ENCODE measurements around the gene BTG4.

The BTG4 gene

GRCh38 chr11:111469200-111469599 lies 43.0 kb downstream of the BTG4 start:
- Histone ChIP-seq H3K4me3 (ENCODE audit: low read length) (no peak overlapping the region), H3K4me1 (ENCODE audit: control insufficient read depth, insufficient read depth, low read length) (no peaks in the 10 kb centered on the region), H3K9ac (ENCODE audit: low read length) (no peak overlapping the region), H3K27me3 (ENCODE audit: control insufficient read depth, insufficient read depth, low read length) (no peaks in the 10 kb centered on the region), H3K36me3 (ENCODE audit: control insufficient read depth, insufficient read depth, low read length) (no peaks in the 10 kb centered on the region), H3K27ac (ENCODE audit: low read depth, low read length) (no peak overlapping the region)

- H3K4me3 ChIP-seq (ENCODE audit: low read length), result no peak overlapping the region
- no peak overlapping the region for H3K9ac ChIP-seq (ENCODE audit: low read length)
- no peak overlapping the region for H3K27ac ChIP-seq (ENCODE audit: low read depth, low read length)
- H3K4me1 ChIP-seq (ENCODE audit: control insufficient read depth, insufficient read depth, low read length), result no peaks in the 10 kb centered on the region
- H3K27me3 ChIP-seq (ENCODE audit: control insufficient read depth, insufficient read depth, low read length), result no peaks in the 10 kb centered on the region
- no peaks in the 10 kb centered on the region for H3K36me3 ChIP-seq (ENCODE audit: control insufficient read depth, insufficient read depth, low read length)
These were observed 45.6 kb downstream of the BTG4 start for GRCh38 chr11:111466615-111467014.

GRCh38 chr11:111465400-111465799 lies 46.8 kb downstream of the BTG4 start:
- Histone ChIP-seq H3K4me1 (ENCODE audit: control insufficient read depth, insufficient read depth, low read length) (peaks cover 3% of the 10 kb centered on the region), H3K36me3 (ENCODE audit: control insufficient read depth, insufficient read depth, low read length) (no peaks in the 10 kb centered on the region), H3K4me3 (ENCODE audit: low read length) (no peak overlapping the region), H3K27ac (ENCODE audit: low read depth, low read length) (no peak overlapping the region), H3K9ac (ENCODE audit: low read length) (no peak overlapping the region), H3K27me3 (ENCODE audit: control insufficient read depth, insufficient read depth, low read length) (no peaks in the 10 kb centered on the region)

- Histone ChIP-seq H3K4me3 (ENCODE audit: low read length) (no peak overlapping the region), H3K27me3 (ENCODE audit: control insufficient read depth, insufficient read depth, low read length) (no peaks in the 10 kb centered on the region), H3K9ac (ENCODE audit: low read length) (no peak overlapping the region)
These were observed 48.9 kb downstream of the BTG4 start for GRCh38 chr11:111463276-111463675.

GRCh38 chr11:111462329-111462728 lies 49.9 kb downstream of the BTG4 start:
- Histone ChIP-seq H3K27me3 (ENCODE audit: control insufficient read depth, insufficient read depth, low read length) (no peaks in the 10 kb centered on the region), H3K4me3 (ENCODE audit: low read length) (no peak overlapping the region), H3K27ac (ENCODE audit: low read depth, low read length) (no peak overlapping the region), H3K4me1 (ENCODE audit: control insufficient read depth, insufficient read depth, low read length) (peaks cover 3% of the 10 kb centered on the region), H3K36me3 (ENCODE audit: control insufficient read depth, insufficient read depth, low read length) (no peaks in the 10 kb centered on the region), H3K9ac (ENCODE audit: low read length) (no peak overlapping the region)

More at GRCh38 chr11:111463276-111463675, 48.9 kb downstream of the BTG4 start:
- Histone ChIP-seq H3K27ac (ENCODE audit: low read depth, low read length) (no peak overlapping the region), H3K36me3 (ENCODE audit: control insufficient read depth, insufficient read depth, low read length) (no peaks in the 10 kb centered on the region), H3K4me1 (ENCODE audit: control insufficient read depth, insufficient read depth, low read length) (peaks cover 3% of the 10 kb centered on the region)

GRCh38 chr11:111461460-111462235 lies 50.5 kb downstream of the BTG4 start:
- no peak overlapping the region for H3K27ac ChIP-seq (ENCODE audit: low read depth, low read length)
- H3K9ac ChIP-seq (ENCODE audit: low read length), result no peak overlapping the region
- no peak overlapping the region for H3K4me3 ChIP-seq (ENCODE audit: low read length)
- no peaks in the 10 kb centered on the region for H3K27me3 ChIP-seq (ENCODE audit: control insufficient read depth, insufficient read depth, low read length)
- H3K4me1 ChIP-seq (ENCODE audit: control insufficient read depth, insufficient read depth, low read length), result peaks cover 3% of the 10 kb centered on the region
- no peaks in the 10 kb centered on the region for H3K36me3 ChIP-seq (ENCODE audit: control insufficient read depth, insufficient read depth, low read length)

GRCh38 chr11:111460856-111461255 lies 51.3 kb downstream of the BTG4 start:
- Histone ChIP-seq H3K4me1 (ENCODE audit: control insufficient read depth, insufficient read depth, low read length) (peaks cover 3% of the 10 kb centered on the region), H3K4me3 (ENCODE audit: low read length) (no peak overlapping the region), H3K36me3 (ENCODE audit: control insufficient read depth, insufficient read depth, low read length) (no peaks in the 10 kb centered on the region), H3K27ac (ENCODE audit: low read depth, low read length) (no peak overlapping the region), H3K9ac (ENCODE audit: low read length) (no peak overlapping the region), H3K27me3 (ENCODE audit: control insufficient read depth, insufficient read depth, low read length) (no peaks in the 10 kb centered on the region)

GRCh38 chr11:111460340-111460739 lies 51.8 kb downstream of the BTG4 start:
- H3K4me1 ChIP-seq (ENCODE audit: control insufficient read depth, insufficient read depth, low read length), result peaks cover 3% of the 10 kb centered on the region
- no peak overlapping the region for H3K4me3 ChIP-seq (ENCODE audit: low read length)
- no peaks in the 10 kb centered on the region for H3K27me3 ChIP-seq (ENCODE audit: control insufficient read depth, insufficient read depth, low read length)
- no peak overlapping the region for H3K27ac ChIP-seq (ENCODE audit: low read depth, low read length)
- H3K36me3 ChIP-seq (ENCODE audit: control insufficient read depth, insufficient read depth, low read length), result no peaks in the 10 kb centered on the region
- no peak overlapping the region for H3K9ac ChIP-seq (ENCODE audit: low read length)

GRCh38 chr11:111459506-111460270 lies 52.5 kb downstream of the BTG4 start:
- Histone ChIP-seq H3K9ac (ENCODE audit: low read length) (no peak overlapping the region), H3K27ac (ENCODE audit: low read depth, low read length) (no peak overlapping the region), H3K4me3 (ENCODE audit: low read length) (no peak overlapping the region), H3K4me1 (ENCODE audit: control insufficient read depth, insufficient read depth, low read length) (peaks cover 3% of the 10 kb centered on the region), H3K27me3 (ENCODE audit: control insufficient read depth, insufficient read depth, low read length) (no peaks in the 10 kb centered on the region), H3K36me3 (ENCODE audit: control insufficient read depth, insufficient read depth, low read length) (no peaks in the 10 kb centered on the region)

GRCh38 chr11:111457731-111458368 lies 54.3 kb downstream of the BTG4 start:
- Histone ChIP-seq H3K4me3 (ENCODE audit: low read length) (no peak overlapping the region), H3K4me1 (ENCODE audit: control insufficient read depth, insufficient read depth, low read length) (peaks cover 3% of the 10 kb centered on the region), H3K9ac (ENCODE audit: low read length) (no peak overlapping the region), H3K27me3 (ENCODE audit: control insufficient read depth, insufficient read depth, low read length) (no peaks in the 10 kb centered on the region), H3K36me3 (ENCODE audit: control insufficient read depth, insufficient read depth, low read length) (no peaks in the 10 kb centered on the region), H3K27ac (ENCODE audit: low read depth, low read length) (no peak overlapping the region)

GRCh38 chr11:111456859-111457730 lies 55.1 kb downstream of the BTG4 start:
- no peaks in the 10 kb centered on the region for H3K27me3 ChIP-seq (ENCODE audit: control insufficient read depth, insufficient read depth, low read length)

More at GRCh38 chr11:111456859-111457730, 55.1 kb downstream of the BTG4 start:
- H3K27ac ChIP-seq (ENCODE audit: low read depth, low read length), result no peak overlapping the region
- no peak overlapping the region for H3K9ac ChIP-seq (ENCODE audit: low read length)
- no peak overlapping the region for H3K4me3 ChIP-seq (ENCODE audit: low read length)
- H3K36me3 ChIP-seq (ENCODE audit: control insufficient read depth, insufficient read depth, low read length), result no peaks in the 10 kb centered on the region
- H3K4me1 ChIP-seq (ENCODE audit: control insufficient read depth, insufficient read depth, low read length), result peaks cover 3% of the 10 kb centered on the region
